GM18861 (cell line): ENCODE data around the gene KCNMB2.
"Not testable (repeated sequence)": the region's sequence is repeated elsewhere in the genome, so short reads cannot be mapped to it uniquely, and the experiment has no call there.

Experiments used
- ATAC-seq: cut with Tn5 transposase; IDR thresholded peaks from one replicate; pipeline ENCODE4 v1.9.1; 2021; ENCODE audit not compliant: unreplicated experiment

The KCNMB2 gene

DNA sequence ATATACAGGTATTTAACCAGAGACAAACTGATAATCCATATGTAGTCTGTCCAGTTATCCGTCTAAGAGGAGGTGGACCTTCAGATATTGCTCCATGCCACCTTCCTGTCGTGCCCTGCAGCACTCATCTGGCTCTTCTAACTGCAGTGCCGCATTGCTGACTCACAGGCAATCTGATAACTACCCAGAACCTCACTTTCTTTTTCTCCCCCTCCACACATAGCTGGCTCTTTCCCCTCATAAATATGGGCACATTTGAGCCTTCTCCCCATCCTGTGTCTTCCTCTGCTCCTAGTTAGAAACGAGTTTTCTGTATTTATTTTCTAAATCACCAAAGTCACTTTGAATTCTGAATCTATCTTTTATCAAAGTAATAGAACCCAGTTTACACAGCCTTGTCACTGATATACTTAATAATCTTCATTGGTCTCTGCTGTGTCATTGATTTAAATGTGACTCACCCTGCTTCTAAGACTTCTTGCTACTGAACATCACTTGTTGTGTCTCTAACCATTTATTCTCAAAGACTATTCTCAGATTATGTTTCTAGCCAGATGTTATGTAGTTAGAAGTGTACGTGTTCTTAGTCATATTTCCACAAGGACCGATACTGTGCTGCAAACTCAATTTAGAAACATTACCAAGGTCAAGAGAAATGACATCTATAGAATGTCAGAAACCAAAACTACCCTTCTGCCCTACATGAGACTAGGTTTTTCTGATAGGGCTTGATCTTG, 17.4 kb upstream of the KCNMB2 start:
- ATAC-seq, result peak; percentile 82

DNA sequence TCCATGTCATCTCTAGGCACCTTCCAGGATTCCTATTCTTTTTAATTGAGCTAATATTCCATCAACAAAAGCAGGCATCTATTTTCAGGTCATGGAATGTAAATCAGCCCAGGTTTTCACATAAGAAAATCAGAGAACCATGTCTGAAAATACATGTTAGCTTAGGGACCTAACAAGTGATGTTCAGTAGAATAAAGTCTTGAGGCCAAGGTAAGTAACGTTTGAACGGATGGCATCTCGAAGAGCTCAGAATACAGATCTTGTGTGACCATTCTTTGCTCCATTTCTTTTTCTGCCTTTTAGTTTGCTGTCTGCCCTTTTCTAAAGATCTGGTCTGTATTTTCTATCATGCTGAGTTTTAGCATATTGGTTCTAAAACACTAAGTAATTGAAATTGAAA, 16.5 kb upstream of the KCNMB2 start:
- ATAC-seq, result no peak

DNA sequence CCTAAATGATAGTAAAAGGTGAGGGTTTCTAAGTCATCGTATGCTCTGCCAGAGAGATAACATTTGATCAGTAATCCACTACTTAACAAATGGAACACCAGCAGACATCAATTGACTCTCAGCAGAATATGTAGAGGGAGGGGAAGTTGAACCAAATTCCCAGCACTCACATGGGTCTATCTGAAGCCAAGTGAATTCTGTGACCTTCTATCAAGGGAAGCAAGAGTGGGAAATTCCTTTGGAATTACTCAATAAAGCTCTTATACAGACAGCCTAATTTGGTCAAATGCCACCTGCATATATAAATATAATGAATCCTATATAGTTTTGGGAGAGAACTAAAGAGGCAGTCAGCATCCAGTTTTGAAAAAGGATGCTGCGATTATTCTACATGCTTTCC, 15.8 kb upstream of the KCNMB2 start:
- ATAC-seq, result no peak

DNA sequence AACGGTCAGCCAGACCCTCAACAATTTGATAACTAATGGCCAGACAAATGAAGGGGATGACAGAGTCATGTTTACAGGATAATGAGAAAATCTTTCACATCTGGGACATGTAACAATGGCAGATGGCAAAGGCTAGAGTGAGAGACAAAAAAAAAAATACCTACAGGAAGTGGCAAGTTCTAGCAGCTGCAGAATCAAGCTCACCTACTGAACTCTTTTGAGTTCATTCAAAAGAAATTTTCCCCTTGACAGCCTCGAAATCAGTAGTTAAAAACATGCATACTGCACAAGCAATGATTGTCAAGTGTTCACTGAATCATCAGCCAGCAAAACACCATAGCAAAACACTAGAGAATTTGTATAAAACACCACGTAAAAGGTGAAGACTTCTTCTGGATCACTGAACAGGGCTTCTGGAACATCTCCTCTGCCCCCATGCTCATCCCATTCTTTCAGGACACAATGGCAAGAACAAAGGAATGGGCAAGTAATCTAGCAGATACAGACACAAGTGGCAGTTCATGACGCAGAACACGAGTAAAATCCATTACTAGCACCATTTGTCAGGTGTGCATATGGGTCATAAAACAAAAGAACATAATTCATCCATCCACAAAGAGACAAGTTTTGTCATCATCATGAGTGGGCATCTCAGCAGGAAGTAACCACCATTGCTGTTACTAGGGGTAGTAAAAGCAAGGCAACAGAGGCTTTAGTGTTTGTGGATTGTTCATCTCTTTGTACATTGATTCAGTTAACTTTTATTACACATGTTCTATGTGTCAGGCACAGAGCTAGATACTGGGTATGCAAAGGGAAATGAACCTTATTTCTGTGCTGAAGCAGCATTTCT, 13.8 kb upstream of the KCNMB2 start:
- peak; percentile 31 for ATAC-seq

DNA sequence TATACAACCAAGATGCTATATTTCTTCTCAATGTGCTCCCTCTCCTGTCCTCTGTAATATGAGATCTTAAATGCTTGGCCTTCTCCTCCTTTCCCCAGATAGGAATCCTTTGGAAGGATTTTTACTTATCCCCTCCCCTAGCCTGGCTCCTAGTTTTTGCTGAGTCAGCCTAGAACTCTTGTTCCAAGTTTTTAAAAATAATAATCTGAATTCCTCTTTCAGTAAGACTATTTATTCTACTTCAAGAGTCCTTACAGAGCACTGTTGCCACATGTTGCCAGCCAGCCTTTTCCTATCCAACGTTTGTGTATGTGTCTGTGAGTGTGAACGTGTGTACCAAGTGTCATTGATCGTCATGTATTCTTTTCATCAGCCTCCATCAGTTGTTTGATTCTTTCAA, 11.0 kb upstream of the KCNMB2 start:
- ATAC-seq, result no peak

DNA sequence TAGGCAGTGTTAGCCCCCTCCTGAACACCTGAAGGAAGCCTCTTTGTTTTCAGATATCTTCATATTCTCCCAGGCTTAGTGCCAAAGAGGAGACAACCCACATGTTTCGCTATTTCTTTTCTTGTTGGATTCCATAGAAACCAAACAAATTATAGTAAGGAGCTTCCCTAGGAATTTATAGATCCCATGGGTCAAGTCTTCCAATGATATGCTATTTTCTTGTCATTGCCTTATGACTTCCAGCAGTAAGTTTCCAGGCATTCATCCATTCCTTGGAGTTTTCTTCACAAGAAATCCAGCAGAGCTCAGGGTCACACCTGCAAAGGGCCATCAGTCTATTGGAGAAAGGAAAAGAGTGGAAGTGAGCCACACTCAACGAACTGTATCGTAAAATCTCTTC, 9.9 kb upstream of the KCNMB2 start:
- no peak for ATAC-seq

DNA sequence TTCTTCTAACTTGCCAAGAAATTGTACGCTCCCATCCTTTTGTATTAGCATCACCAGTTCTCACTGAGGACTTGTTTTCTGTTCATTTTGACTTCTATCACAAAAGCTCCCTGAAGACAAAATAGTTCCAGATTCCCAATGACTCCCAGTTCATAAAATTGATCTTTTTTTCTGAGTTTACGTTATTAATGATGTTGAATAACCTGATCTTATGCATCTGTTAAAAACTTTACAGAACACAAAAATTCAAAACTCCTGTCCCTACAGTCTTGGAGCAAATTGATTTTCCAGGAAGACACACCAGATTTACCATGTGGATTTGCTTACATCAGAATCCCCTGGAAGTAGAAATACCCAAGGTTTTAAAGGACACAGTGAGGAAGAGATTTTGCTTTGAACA, 8.3 kb upstream of the KCNMB2 start:
- no peak for ATAC-seq

DNA sequence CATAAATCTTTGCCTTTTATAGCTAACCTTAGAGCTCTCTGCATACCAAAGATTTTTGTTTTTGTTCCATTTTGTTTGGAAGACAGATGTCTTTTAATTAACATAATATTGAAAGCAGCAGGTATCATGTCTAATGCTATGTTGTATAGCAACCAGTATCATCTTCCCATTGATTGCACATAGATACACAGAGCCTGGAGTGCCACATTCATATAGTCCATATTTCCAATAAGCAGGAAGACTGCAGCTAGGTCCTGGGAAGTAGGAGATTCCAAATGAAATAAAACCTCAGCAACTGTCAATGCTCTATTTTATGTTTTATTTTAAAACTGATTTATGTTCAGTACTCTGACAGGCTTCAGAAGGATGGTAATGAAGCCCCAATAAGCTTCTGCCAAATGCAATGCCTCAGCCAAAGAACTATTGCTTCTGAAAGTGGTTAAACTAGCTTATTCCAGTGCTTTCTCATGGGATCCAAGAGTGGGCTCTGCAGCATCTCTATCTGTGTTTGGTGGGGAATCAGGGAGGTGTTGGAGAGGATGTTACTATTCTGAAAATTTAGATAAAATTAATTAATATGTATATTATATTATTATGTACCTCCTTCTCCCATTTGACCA, 6.5 kb upstream of the KCNMB2 start:
- ATAC-seq, result no peak

DNA sequence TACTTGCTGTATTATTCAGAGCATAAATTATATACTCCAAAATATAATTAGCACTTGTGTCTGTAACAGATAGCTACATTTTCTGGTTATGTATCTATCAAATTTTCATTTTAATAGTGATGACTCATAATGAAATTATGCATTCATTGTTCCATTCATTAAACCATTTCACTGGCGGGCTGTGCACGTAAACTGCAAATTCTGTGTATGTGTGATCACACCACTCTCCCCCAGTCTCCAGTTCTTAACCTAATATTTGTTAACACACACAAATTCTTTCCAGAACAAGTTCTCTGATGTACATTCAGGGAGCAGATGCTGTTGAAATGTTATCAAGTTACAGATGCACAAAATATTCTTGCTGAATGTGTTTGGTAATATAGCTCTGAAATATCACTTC, 3.8 kb upstream of the KCNMB2 start:
- ATAC-seq, result peak; percentile 51

DNA sequence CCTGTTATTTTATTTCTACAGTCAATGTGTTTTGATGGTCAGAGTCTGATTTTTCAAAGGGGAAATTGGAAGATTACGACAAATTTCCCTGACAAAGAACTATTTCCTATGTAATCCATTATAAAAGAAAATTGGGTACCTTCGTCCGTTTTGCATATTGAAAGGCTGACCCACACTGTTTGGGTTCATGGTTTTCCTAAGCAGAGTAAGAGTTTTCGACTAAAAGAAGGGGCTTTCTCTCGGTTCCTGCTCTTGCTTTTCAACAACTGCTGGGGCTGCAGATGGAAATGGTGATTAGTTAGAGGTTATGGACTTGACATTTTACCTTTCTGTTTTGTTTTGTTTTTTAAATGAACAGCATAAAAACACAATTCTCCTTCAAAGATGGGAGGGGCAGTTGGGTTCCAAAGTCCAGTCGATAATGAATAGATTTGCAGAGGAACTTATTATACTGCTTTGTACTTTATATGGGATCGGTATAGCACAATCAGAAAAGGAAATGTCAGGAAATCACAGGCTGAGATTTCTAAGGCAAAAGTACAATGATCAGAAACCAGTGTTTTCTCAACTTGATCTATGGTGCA, 978 bp downstream of the KCNMB2 start:
- no peak for ATAC-seq

DNA sequence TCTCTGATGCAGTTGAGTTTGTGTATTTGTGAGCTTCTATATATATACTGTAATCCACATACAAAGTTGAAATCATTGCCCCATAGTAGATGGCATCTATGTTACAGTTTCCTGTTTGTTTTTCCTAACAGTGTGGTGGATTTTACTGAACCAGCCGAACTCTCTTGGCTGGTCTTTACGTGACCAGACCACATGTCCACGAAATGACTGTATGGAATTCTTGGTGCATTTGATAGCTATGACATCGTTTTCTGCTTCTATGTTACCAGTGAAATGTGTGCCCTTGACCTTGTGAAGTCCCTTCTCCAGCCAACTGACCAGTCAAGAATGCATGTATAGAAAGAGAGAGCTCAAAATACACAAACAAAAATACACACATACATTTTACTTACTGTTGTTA, 1.8 kb downstream of the KCNMB2 start:
- no peak for ATAC-seq

DNA sequence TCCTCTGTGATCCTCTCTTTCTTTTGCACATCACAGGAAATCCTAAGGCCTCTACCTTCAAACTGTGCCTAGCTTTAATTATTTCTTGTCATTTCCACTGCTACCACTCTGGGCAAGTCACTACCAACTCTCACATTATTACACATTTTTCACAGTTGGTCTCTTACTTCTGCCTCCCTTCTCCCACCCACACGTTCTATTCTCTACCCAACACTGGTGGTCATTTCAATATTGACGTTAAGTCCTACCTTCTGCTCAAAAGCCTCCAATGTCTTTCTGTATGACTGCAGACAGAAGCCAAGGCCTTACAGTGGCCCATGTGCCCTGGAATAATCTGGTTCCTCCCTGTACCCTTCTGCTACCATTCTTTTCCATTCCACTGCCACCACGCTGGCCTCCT, 3.9 kb downstream of the KCNMB2 start:
- ATAC-seq, result no peak

DNA sequence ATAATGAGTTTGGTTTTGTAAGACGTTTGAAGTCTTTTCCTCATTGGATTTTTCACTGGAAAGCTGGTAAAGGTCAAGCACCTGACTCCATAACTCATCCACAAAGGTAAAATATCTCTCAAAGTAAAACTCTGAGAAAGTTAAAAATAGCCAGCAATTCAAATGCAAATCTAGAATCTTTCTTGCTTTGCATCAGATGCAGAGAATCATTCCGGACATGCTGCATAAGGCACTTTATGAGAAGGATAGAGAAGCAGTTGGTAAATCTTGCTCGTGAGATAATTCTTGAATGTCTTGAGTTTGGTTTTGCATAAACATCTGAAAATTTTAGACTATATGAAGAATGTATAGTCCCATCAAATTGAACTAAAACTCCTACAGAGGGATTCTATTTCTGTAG, 9.1 kb downstream of the KCNMB2 start:
- no peak for ATAC-seq

DNA sequence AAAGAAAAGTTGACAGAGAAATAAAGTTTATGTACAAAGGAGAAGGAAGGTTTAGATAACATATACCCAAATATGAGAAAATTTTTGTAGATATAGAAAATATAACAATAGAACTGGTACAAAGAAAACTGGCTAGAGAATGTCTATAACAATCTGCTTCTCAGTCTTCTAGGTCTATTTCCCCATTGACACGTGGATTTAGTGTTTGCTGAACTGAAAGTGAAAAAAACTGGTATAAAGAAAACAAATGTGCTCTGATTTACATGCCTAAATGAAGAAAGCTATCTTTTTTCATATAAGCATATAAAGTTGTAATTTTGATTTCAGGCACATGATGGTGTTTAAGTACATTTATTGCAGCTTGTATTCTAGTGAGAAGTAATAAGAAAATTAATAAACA, 9.8 kb downstream of the KCNMB2 start:
- peak; percentile 59 for ATAC-seq

DNA sequence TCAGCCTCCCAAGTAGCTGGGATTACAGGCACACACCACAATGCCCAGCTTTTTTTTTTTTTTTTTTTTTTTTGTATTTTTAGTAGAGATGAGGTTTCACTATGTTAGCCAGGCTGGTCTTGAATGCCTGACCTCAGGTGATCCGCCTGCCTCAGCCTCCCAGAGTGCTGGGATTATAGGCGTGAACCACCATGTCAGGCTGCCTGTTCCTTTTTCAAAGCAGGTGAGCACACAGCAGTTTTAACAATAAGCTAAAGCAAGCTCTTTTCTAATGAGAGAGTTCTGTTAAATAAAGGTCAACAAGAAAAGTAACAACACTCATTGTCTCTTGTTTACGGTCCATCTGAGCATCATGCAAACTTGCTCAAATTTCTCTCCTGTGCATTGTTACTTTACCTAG, 13.2 kb downstream of the KCNMB2 start:
- ATAC-seq, result not testable (repeated sequence)

DNA sequence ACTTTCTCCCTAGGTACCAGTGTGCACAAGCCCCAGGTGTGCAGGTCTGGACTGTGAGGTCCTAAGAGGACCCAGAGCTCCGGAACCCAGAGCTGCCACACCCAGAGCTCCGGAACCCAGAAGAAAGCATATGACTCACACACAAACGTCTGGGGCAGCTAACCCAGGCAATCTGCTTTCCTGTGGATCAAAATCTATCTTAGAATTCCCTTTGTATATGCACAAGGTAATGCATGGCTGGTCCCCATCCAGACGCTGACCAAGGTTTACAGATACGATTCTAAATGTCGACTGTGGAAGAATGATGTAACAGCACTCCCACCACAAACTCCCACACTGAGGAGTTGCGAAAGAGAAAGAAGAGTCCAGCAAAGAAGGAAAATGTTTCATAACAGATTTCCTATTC, 15.7 kb downstream of the KCNMB2 start:
- no peak for ATAC-seq

DNA sequence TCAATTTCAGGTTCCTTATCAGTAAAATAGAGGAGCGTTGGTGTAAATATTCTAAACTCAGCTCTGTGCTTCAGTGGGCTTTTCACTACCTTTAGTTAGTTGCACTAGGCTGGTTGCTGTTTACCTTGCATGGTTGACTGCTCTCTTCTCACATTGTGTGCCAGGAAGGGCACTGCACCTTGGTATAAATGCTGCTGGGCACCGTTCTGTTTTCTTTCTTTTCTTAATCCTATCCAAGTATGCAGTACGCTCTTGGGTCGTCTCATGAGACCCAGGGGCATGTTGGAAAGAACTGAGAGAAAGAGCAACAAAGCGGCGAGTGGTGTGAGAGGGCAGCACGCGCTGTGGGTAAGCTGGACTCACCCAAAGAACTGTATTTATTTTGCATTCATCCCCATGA, 22.4 kb downstream of the KCNMB2 start:
- peak; percentile 47 for ATAC-seq

DNA sequence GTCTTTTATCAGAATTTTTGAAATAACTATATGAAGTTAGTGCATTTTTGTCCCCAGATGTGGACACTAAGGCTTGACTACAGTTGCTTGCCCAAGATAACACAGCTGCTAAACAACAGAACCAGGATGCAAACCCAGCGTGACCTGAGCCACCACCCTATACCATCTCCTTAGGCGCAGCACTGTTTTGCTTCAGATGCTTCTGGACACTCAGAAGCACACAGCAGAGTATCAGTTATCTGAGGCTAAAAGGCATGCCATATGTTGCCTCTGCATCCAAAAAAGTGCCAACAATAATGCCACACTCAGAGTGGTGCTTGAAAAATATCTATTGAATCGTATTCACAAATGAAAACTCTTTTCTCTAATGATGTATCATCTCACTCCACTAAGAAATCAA, 24.5 kb downstream of the KCNMB2 start:
- no peak for ATAC-seq

DNA sequence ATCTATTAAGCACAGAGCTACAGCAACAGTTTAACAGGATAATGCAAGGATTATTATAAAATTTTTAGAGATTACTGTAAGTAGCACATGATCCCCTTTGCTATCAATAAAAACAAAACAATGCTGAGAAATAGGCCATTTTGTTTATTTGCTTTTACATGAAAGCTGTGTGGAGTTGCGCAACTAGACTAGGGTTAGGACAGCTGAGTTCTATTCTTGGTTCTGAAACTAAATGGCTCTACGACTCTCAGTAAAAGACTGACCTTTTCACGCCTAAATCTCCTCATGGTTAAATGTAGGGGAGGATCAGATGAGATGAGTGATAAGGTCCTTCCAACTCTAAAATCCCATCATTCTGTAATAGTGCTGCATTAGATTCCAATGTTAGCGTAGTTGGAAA, 25.0 kb downstream of the KCNMB2 start:
- ATAC-seq, result no peak

DNA sequence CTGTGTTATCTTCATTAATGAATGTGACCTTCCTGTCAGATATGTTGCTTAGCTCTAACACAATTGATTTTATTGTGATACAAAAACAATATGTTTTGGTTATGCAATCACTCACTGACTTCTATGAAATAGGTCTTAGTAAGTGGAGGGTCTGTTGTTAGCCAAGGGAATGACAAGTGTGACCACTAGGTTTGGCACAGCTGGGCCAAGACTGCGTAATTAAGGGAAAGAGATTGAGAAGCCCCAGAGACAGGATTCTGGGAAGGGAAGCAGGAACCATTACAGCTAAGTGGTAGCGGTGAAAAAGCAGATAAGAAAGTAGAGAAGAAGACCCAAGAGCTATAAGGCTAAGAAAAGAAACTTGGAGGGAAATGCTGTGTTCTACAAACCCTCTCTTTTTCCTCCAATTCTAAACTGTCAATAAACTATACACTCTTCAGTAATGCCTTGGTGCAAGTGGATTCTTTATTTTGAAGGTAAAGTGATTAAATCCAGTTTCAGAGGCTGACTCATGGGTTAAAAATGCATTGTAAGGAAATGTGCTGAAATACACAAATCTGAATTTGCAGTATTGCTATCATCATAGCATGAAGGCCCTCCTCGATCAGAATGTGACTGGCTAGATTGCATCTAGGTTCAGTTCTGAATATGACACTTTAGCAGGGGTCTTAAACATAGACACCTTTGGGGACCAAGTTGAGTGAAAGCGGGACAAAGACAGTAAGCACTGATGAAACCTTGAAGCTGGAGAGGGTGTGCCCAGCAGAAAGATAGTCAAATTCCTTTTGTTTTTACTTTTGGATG, 26.1 kb downstream of the KCNMB2 start:
- ATAC-seq, result no peak

DNA sequence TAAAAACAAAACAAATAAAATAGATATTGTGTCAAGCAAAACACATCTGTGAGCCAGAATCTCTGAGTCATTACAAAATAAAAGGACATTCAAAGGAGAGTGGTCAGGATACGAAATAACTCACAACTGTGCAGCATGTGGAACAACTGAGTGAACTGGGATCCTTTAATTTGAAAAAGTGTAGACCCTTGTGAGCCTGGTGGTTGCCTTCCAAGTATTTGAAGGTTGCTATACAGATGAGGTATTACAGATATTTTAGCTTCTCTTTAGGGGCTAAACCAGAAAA, 26.7 kb downstream of the KCNMB2 start:
- ATAC-seq, result no peak
